Activated CD4-positive, alpha-beta T cell treated with anti-CD3 and anti-CD28 coated beads, Interleukin-10, Interleukin-2, amounts not matched to agents 100 ng/mL and 50 ng/mL, durations not matched to agents 16 hours and 8 hours (primary cell): Measurements from ENCODE around the gene MAGEA11.
"Not testable (repeated sequence)": the region's sequence is repeated elsewhere in the genome, so short reads cannot be mapped to it uniquely, and the experiment has no call there.

Source experiments
- DNase-seq: peaks from one replicate; pipeline ENCODE4 v3.0.0-alpha.2; 2020

MAGEA11 gene

DNA sequence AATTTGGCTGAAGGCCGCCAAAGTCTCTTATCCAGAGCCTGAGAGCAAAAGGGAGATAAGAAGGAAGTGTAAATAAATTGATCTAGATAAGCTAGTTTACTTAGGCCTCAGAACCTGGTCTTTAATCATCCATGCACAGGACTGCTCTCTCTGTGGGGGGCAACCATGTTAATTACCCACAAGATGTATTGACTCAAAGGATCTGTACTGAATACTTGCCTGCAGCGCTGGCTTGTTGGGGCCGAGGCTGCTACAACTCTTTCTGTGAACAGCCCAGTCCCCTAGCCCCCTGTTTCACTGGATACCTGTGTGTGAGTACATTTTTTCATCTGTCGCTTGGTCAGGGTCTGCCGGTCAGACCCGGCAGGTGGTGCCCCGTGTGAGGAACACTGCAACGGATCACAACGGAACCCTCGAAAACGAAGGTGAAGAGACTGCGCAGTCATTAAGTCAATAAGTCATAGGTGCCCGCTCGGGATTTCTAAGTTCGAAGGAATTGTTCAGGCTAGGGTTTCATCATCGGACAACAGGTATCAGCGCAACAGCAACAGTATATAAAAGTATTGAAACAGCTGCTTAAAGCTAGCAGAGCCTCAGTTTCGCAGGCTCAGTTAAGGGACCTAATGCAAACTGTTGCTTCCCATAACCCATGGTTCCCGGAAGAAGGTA is 8.3 kb downstream of the MAGEA11 start:
- DNase-seq, result no peak

DNA sequence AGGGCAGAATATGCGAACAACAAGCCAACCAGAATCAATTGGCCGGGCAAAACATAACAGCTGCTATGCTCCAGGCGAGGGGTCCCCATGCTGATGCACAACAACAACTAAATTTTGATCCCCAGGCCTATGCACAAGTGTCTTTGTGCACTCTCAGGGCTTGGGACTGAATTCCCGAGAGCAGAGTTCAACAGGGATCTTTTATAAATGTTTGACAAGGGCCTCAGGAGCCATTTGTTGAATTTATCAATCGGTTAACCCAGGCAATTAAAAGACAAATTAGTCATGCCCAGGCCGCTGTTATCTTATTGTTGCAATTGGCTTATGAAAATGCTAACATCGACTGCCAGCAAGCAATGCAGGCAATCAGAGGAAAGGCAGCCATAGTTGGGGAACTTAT is 9.4 kb downstream of the MAGEA11 start:
- DNase-seq, result not testable (repeated sequence)

DNA sequence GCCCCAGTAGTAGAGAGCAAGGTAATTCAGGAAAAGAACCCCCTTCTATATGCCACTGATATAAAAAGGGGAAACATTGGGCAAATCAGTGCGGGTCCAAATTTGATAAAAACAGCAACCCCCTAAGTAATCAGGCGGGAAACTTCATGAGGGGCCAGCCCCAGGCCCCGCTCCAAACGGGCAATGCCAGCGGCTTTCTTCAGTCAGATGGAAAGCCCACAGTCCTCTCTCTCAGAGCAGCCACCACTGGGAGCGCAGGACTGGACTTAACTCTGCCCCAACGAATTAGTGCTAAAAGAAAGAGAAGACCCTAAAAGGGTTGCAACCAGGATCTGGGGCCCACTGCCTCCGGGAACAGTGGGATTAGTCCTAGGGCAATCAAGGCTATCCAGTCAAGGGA is 9.9 kb downstream of the MAGEA11 start:
- no peak for DNase-seq

DNA sequence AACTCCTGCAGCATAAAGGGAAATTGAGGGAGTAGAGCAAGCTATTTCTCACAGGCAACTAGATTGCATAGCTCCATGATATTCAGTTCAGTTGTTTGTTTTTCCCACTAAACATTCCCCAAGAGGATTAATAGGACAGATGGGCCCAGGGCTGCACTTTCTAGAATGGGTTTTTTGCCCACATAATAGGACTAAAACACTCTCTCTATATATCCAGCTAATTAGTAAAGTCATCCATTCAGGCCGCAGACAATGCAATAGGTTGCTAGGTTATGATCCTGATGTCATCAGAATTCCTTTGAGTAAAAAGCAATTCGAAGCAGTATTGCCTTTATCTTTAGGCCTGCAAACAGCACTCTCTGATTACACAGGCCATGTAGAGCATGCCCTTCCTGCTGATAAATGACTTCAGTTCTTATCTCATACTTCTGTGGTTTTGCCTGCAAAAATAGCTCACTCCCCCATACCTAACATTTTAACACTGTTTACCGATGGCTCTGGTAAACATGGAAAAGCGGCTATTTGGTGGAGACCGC is 11.8 kb downstream of the MAGEA11 start:
- DNase-seq, result not testable (repeated sequence)

DNA sequence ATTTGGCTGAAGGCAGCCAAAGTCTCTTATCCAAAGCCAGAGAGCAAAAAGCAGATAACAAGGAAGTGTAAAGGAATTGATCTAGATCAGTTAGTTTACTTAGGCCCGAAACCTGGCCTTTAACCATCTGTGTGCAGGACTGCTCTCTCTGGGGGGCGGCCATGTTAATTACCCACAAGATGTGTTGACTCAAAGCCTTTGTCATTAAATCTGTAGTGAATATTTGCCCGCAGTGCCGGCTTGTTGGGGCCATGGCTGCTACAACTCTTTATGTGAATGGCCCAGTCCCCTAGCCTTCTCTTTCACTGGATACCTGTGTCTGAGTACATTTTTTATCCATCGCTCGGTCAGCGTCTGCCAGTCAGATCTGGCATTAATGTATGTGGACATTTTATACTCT is 15.4 kb downstream of the MAGEA11 start:
- not testable (repeated sequence) for DNase-seq

DNA sequence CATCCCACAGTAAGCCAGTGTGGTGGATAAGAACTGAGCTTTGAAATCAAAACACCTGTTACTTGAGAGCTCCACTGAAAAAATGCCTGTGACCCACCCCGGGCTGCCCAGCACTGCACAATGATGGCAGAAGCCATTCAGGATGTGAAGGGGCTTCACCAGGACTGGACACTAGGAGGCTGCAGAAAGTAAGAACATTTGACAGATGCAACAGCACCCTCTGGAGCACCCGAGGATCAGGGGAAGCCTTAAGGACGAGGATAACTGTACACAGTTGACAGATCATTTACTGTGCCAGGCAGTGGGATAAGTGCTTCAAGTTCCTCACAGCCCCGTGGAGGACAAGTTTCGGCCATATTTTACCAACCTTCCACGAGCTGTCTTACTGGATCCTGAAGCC is 30.4 kb downstream of the MAGEA11 start:
- not testable (repeated sequence) for DNase-seq

DNA sequence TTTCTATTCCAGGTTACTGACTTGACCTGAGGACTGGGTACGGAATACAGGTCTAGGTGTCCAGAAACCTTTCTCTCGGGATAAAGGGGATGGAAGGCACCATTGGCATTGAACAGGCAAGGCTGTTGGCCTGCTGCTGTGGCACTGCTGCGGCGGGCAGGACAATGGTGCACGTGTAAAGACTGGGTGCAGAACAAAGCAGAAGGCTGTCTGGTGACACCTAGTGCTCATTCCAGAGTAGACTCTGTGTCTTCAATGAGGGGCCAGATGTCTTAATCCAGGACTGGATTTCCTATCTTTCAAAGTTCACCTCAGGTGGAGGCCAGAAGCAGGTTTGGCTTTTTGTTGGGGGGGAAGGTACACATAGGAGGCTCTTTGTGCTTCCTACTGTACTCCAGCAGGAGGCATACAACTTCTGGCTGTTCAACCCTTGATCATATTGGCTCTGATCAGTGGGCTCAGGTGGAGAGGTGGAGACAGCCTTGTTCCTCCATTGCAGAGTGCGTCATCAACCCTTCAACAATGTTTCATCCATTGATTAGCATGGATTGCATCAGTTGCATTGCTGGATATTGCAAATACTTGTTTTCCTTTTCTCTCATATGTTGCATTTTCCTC is 34.6 kb downstream of the MAGEA11 start:
- DNase-seq, result not testable (repeated sequence)

DNA sequence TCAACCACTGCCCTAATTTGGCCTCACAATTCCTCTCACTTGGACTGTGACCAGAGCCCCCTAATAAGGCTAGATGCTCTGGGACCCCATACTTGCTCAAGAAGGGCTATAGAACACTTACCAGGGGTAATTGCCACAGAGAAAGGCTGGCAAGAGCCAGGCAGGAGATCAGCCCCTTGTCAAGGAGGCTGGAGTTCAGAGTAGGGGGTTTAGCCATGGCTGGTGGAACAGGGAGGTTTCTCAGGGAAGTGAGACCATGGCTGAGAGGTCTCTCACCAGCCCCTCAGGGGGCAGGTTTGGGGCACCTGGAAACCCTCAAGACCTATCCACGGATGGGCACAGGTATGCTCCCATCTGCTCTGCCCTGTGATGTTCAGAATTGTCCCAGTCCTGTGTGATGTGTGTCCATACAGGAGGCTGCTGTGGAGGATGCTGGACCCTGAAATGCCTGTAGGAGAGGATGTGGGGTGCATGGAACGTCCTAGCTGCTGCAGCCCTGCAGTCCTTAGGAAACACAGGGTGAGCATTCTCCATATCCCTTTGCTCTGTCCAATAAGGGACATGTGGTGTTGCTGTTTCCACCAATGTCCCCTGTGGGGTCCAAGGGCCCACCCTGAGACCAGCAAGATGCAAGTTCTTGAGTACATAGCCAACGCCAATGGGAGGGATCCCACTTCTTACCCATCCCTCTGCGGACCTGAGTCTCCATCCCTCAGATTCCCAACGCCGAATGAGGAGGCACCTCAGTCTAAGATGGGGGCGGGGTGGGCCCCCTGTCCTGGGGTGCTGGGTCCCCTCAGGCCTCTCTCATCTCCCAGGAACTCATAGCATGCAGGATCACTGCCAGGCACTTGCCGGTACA is 45.6 kb downstream of the MAGEA11 start:
- DNase-seq, result no peak

DNA sequence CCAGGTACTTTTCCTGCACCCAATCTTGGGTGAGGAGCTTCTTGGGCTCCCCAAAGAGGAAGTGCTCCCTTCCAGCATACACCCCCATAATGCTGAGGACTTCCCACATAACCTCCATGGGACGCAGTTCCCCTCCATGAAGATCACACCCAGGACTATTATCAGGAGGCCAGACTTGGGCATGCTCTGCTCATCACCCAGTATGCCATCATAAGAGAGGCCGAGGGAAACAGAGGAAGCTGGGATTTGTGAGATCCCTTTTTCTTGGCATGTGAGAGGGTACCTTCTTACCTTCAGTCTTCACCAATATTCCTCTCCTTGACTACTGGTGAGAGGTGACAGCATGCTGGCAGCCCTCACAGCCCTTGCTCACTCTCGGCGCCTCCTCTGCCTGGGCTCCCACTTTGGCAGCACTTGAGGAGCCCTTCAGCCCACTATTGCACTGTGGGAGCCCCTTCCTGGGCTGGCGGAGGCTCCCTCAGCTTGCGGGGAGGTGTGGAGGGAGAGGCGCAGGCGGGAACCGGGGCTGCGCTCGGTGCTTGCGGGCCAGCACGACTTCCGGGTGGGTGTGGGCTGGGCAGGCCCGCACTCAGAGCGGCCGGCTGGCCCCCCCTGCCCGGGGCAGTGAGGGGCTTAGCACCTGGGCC is 46.3 kb downstream of the MAGEA11 start:
- DNase-seq, result no peak

DNA sequence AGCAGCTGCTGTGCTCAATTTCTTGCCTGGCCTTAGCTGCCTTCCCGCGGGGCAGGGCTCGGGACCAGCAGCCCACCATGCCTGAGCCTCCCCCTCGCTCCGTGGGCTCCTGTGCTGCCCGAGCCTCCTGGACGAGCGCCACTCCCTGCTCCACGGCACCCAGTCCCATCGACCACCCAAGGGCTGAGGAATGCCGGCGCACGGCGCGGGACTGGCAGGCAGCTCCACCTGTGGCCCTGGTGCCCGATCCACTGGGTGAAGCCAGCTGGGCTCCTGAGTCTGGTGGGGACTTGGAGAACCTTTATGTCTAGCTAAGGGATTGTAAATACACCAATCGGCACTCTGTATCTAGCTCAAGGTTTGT is 46.8 kb downstream of the MAGEA11 start:
- DNase-seq, result not testable (repeated sequence)

DNA sequence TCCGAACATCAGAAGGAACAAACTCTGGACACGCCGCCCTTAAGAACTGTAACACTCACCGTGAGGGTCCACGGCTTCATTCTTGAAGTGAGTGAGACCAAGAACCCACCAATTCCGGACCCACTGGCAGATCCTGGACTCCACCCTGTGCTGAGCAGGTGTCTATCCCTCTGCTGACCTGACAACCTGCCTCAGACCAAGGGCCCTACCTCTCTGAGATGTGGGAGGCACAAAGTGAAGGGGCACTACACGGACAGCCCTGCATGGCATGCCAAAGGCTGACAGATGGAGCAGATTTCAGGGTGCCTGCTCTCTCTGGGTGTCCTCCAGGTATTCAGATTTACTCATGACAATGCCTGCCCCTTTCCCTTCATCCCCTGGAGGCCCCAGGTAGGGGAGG is 48.0 kb downstream of the MAGEA11 start:
- no peak for DNase-seq

DNA sequence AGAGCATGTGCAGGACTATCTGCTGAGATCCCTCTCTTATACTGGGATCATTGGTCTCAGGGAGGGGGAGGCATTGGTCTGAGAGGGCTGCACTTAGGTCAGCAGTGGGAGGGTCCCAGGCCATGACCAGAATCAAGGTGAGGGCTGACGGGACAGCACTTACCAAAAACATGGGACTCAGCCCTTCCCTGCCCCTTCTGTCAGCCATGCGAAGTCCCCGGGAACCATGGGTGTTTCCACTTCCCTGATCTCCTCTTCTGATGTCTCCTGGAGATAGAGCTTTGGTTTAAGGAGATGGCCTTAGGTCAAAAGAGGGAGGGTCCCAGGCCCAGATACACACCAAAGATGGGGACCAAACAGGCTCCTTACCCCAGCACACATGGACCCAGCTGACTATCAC is 49.1 kb downstream of the MAGEA11 start:
- no peak for DNase-seq

DNA sequence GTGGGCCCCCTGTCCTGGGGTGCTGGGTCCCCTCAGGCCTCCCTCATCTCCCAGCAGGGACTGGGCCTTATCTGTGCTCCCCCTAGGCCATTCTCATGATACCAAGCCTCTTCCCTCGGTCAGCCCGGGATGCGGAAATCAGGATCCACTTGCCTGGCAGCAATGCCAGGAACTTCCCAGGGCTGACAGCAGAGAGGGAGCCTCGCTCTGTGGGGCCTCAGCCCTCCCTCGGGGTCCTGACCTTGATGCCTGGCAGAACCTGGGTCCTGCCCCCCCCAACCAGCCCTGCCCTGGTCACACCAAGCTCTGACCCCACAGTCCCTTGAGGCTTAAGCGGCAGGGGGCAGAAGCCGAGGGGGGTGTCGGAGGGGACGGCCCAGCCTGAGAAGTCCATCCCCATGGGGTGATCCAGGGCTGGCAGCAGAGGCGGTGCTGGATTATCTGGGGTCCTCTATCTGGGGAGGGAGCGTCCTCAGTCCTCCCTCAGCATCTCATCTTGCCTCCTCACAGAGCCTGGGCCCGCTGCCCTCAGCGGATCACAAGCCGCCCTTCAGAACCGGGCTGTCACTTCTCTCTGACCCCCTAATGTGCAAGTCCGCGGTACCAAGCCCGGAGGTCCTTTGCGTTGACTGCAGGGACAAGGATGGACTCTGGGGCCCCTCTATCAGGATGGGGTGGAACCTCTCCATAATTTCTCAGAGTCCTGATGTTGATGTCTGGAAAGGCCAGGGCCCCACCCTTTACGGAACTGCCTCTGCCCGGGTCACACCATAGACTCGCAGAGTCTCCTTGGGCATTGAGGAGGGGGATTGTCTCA is 50.2 kb downstream of the MAGEA11 start:
- not testable (repeated sequence) for DNase-seq

DNA sequence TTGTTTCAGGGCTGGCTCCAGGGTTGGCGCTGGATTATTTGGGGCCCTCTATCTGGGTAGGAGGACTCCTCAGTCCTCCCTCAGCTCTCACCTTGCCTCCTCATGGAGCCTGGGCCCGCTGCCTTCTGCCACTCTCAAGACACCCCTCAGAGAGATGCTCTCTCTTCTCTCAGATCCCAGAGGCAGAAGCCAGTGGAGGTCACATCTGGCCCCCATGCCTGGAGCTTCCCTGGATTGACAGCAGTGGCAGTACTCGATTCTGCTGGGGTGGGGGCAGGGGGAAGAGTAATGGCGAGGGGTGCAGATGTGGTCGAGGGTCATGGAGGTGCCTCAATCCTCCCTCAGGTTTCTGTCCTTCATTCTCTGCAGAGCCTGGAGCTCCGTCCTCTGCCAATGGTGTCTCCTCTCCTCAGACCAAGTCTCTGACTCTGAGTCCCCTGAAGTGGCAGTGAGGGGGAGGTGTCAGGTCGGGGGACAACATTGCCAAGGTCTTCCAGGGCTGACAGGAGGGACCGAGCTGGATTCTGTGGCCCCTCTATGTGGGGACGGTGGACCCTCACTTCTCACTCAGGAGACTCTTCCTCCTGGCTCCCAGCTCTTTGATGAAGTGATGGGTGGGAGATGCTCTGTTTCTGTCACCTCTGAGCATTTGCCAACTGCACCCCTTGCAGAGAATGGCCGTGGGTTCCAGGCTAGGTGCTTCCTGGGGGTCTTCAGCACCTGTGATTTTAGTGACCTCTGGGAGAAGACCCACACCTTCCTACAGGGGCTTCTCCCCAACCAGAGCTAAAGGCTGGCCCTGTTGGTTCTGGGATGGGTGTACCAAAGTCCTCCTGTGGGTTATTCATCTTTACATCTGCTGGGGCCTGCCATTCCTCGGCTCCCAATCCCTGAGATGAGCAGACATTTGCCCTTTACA is 51.1 kb downstream of the MAGEA11 start:
- no peak for DNase-seq
